Right lobe of liver (tissue), 4 donors: ENCODE results near the gene PRSS27.
"Not testable (repeated sequence)": the region's sequence is repeated elsewhere in the genome, so short reads cannot be mapped to it uniquely, and the experiment has no call there.

Experiments used
- CTCF ChIP-seq, 4 donors: fragments of 200-600 bp in 3 of 4; fragments of 450-650 bp in 1 of 4; IDR thresholded peaks; one replicate each; pipeline versions ENCODE4 v1.5.1 to v1.8.0; 2016 to 2022; ENCODE audit warnings: antibody characterized with exemption in 4 of 4, mild to moderate bottlenecking in 2 of 4
- POLR2A ChIP-seq: fragments of 450-650 bp; IDR thresholded peaks from one replicate; pipeline ENCODE4 v1.6.1; 2017; ENCODE audit warnings: antibody characterized with exemption, mild to moderate bottlenecking
- donor health status: DM: no; HTN: no; CAD: no.
- donor health status: DM: no; HTN: no; CAD: no.
- donor health status: DM: no; HTN: yes; CAD: no.

- TF ChIP-seq CTCF (IDR thresholded peaks at IDR 0.05); POLR2A: not testable (repeated sequence)
These were observed 1.7 kb upstream of the PRSS27 start for GRCh38 chr16:2721634-2722173.
